BE2C (cell line): Measurements from ENCODE around the gene GOLGA6D. TPM values are rescaled to one million over a fixed set of nuclear protein-coding genes. Genes with fewer than 3 reads are reported as not detected.
"Not testable (repeated sequence)": the region's sequence is repeated elsewhere in the genome, so short reads cannot be mapped to it uniquely, and the experiment has no call there.

Experiments used
- DNase-seq: peaks from one replicate; pipeline ENCODE4 v3.0.0-alpha.2; 2020
- H3K27me3 ChIP-seq: fragments of 250-450 bp; sonication (Bioruptor Pico); 2 replicates; pipeline ENCODE4 v1.5.1; 2020; ENCODE audit warnings: mild to moderate bottlenecking
- H3K36me3 ChIP-seq: fragments of 250-450 bp; sonication (Bioruptor Pico); 2 replicates; pipeline ENCODE4 v1.5.1; 2020; ENCODE audit warnings: mild to moderate bottlenecking
- H3K4me1 ChIP-seq: fragments of 250-450 bp; sonication (Bioruptor Pico); 2 replicates; pipeline ENCODE4 v1.5.1; 2020
- H3K4me3 ChIP-seq: 2 replicates; pipeline ENCODE4 v1.5.1; 2011; ENCODE audit warnings: low read depth, low read length
- H3K9me3 ChIP-seq: fragments of 250-450 bp; sonication (Bioruptor Pico); 2 replicates; pipeline ENCODE4 v1.5.1; 2020
- CTCF ChIP-seq: IDR thresholded peaks from 2 replicates; pipeline ENCODE4 v1.5.1; 2012; ENCODE audit warnings: mild to moderate bottlenecking, low read depth, low read length
- polyA plus RNA-seq: library from polyadenylated mRNA; unstranded; fragments of >200 nt; gene quantifications from one replicate; pipeline ENCODE4 v1.2.1, GENCODE V29; 2012; ENCODE audit warnings: low read depth, missing spikeins; ENCODE audit not compliant: insufficient read length, insufficient read depth

The GOLGA6D gene
- not detected for polyA plus RNA-seq

GRCh38 chr15:75282572-75282971 lies at the start of gene GOLGA6D:
TSS of gene GOLGA6D (plus strand) at chr15:75282835. CDS start at chr15:75282876, 41 bp downstream.
- not testable (repeated sequence) for H3K36me3 ChIP-seq, H3K9me3 ChIP-seq, DNase-seq, H3K4me1 ChIP-seq, H3K27me3 ChIP-seq, H3K4me3 ChIP-seq

- Histone ChIP-seq H3K36me3 (no peaks in the 10 kb centered on the region), H3K4me3 (no peak overlapping the region), H3K9me3 (no peaks in the 10 kb centered on the region), H3K27me3 (no peaks in the 10 kb centered on the region), H3K4me1 (no peaks in the 10 kb centered on the region)
- no peak for TF ChIP-seq CTCF
- DNase-seq, result no peak
Measured at GRCh38 chr15:75233504-75234190, 49.0 kb upstream of the GOLGA6D start.

GRCh38 chr15:75234191-75234810 lies 48.3 kb upstream of the GOLGA6D start:
- no peak for DNase-seq
- no peaks in the 10 kb centered on the region for H3K9me3 ChIP-seq
- H3K36me3 ChIP-seq, result no peaks in the 10 kb centered on the region
- TF ChIP-seq CTCF, result no peak
- no peak overlapping the region for H3K4me3 ChIP-seq
- no peaks in the 10 kb centered on the region for H3K27me3 ChIP-seq
- no peaks in the 10 kb centered on the region for H3K4me1 ChIP-seq

GRCh38 chr15:75235051-75235673 lies 47.5 kb upstream of the GOLGA6D start:
- no peaks in the 10 kb centered on the region for H3K36me3 ChIP-seq
- no peak for TF ChIP-seq CTCF
- no peaks in the 10 kb centered on the region for H3K9me3 ChIP-seq
- DNase-seq, result no peak
- H3K4me3 ChIP-seq, result no peak overlapping the region
- H3K4me1 ChIP-seq, result no peaks in the 10 kb centered on the region
- H3K27me3 ChIP-seq, result no peaks in the 10 kb centered on the region

- no peak for DNase-seq
- no peaks in the 10 kb centered on the region for H3K4me1 ChIP-seq
- no peak overlapping the region for H3K4me3 ChIP-seq
- H3K36me3 ChIP-seq, result no peaks in the 10 kb centered on the region
- no peaks in the 10 kb centered on the region for H3K27me3 ChIP-seq
- no peaks in the 10 kb centered on the region for H3K9me3 ChIP-seq
- TF ChIP-seq CTCF, result no peak
Measured at GRCh38 chr15:75235760-75236729, 46.6 kb upstream of the GOLGA6D start.

- H3K36me3 ChIP-seq, result no peaks in the 10 kb centered on the region
- no peak for DNase-seq
- H3K4me3 ChIP-seq, result no peak overlapping the region
- no peaks in the 10 kb centered on the region for H3K9me3 ChIP-seq
- no peaks in the 10 kb centered on the region for H3K27me3 ChIP-seq
- no peak for TF ChIP-seq CTCF
- no peaks in the 10 kb centered on the region for H3K4me1 ChIP-seq
Measured at GRCh38 chr15:75237316-75237982, 45.2 kb upstream of the GOLGA6D start.
